COR-L47 (cell line): ENCODE data around the gene PDPR.
A peak's percentile ranks its signal among the peaks of the same experiment; 100 is the strongest.
"Not testable (repeated sequence)": the region's sequence is repeated elsewhere in the genome, so short reads cannot be mapped to it uniquely, and the experiment has no call there.

Experiments used
- DNase-seq: peaks from one replicate; lab custom pipeline; 2025; lab: John Stamatoyannopoulos, UW

Gene PDPR

GRCh38 chr16:70113982-70114826, at the start of gene PDPR:
PDPR (plus strand) TSS chr16:70114332; CDS start chr16:70120493, 6,161 bp downstream.
- peak; percentile 78 for DNase-seq

- not testable (repeated sequence) for DNase-seq
These were observed 49.2 kb upstream of the PDPR start for GRCh38 chr16:70064841-70065370.

GRCh38 chr16:70065376-70065745, 48.8 kb upstream of the PDPR start:
- DNase-seq, result not testable (repeated sequence)

- peak; percentile 93 for DNase-seq
These were observed 48.1 kb upstream of the PDPR start for GRCh38 chr16:70065746-70066658.

- not testable (repeated sequence) for DNase-seq
These were observed 47.4 kb upstream of the PDPR start for GRCh38 chr16:70066751-70067150.

GRCh38 chr16:70079081-70079480, 35.1 kb upstream of the PDPR start:
- not testable (repeated sequence) for DNase-seq

- not testable (repeated sequence) for DNase-seq
These were observed 32.9 kb upstream of the PDPR start for GRCh38 chr16:70081219-70081618.

GRCh38 chr16:70083931-70084330, 30.2 kb upstream of the PDPR start:
- not testable (repeated sequence) for DNase-seq

GRCh38 chr16:70088160-70088559, 26.0 kb upstream of the PDPR start:
- not testable (repeated sequence) for DNase-seq

- not testable (repeated sequence) for DNase-seq
These were observed 25.3 kb upstream of the PDPR start for GRCh38 chr16:70088877-70089276.

GRCh38 chr16:70089289-70089688, 24.8 kb upstream of the PDPR start:
- DNase-seq, result not testable (repeated sequence)

- DNase-seq, result not testable (repeated sequence)
These were observed 23.0 kb upstream of the PDPR start for GRCh38 chr16:70091104-70091503.

GRCh38 chr16:70094096-70094495, 20.0 kb upstream of the PDPR start:
- DNase-seq, result not testable (repeated sequence)

GRCh38 chr16:70109583-70110279, 4.4 kb upstream of the PDPR start:
- DNase-seq, result not testable (repeated sequence)

- DNase-seq, result not testable (repeated sequence)
These were observed 2.0 kb upstream of the PDPR start for GRCh38 chr16:70112162-70112561.

- DNase-seq, result not testable (repeated sequence)
These were observed 542 bp upstream of the PDPR start for GRCh38 chr16:70113599-70113981.

- not testable (repeated sequence) for DNase-seq
These were observed 4.2 kb downstream of the PDPR start for GRCh38 chr16:70118354-70118753.

GRCh38 chr16:70118776-70119175, 4.6 kb downstream of the PDPR start:
- not testable (repeated sequence) for DNase-seq

- not testable (repeated sequence) for DNase-seq
These were observed 6.3 kb downstream of the PDPR start for GRCh38 chr16:70120398-70120797.

GRCh38 chr16:70123822-70124221, 9.7 kb downstream of the PDPR start:
- not testable (repeated sequence) for DNase-seq

- DNase-seq, result not testable (repeated sequence)
These were observed 12.1 kb downstream of the PDPR start for GRCh38 chr16:70126226-70126625.

- not testable (repeated sequence) for DNase-seq
These were observed 13.6 kb downstream of the PDPR start for GRCh38 chr16:70127706-70128105.
